ENCODE measurements around the gene HS6ST2. TPM values are rescaled to one million over a fixed set of nuclear protein-coding genes. Genes with fewer than 3 reads are reported as not detected.

Gene HS6ST2
- total RNA-seq, 1 experiment from 2014 or later = 24.6 TPM

GRCh38 chrX:132967049-132967448 is 8.6 kb upstream of the HS6ST2 start (continued):
- TF ChIP-seq ZBTB33 (IDR thresholded peaks at IDR 0.05; ENCODE audit: extremely low read depth, insufficient replicate concordance, low read length) (no peak), JUND (IDR thresholded peaks at IDR 0.05) (no peak), ELF1 (IDR thresholded peaks at IDR 0.05; ENCODE audit: borderline replicate concordance, low read depth) (no peak), MAX (IDR thresholded peaks at IDR 0.05) (no peak), RAD21 (IDR thresholded peaks at IDR 0.05; ENCODE audit: low read depth) (no peak), YY1 (IDR thresholded peaks at IDR 0.05; ENCODE audit: extremely low read depth, insufficient replicate concordance, low read depth, low read length) (no peak), POLR2A (IDR thresholded peaks at IDR 0.05; ENCODE audit: borderline replicate concordance, extremely low read depth, insufficient read depth, insufficient read length) (no peak), ATF3 (IDR thresholded peaks at IDR 0.05) (no peak), SRF (IDR thresholded peaks at IDR 0.05; ENCODE audit: low read depth) (no peak), POLR2AphosphoS5 (IDR thresholded peaks at IDR 0.05; ENCODE audit: low read depth, low read length) (no peak), CBX3 (IDR thresholded peaks at IDR 0.05; ENCODE audit: low read depth) (no peak), ZNF274 (IDR thresholded peaks at IDR 0.05; ENCODE audit: low read depth, low read length) (no peak), ZFX (IDR thresholded peaks at IDR 0.05) (no peak), TCF7L2 (IDR thresholded peaks at IDR 0.05; ENCODE audit: borderline replicate concordance, extremely low read depth, insufficient read depth, insufficient read length) (no peak)

GRCh38 chrX:132965461-132965860 is 7.0 kb upstream of the HS6ST2 start:
- H2AFZ ChIP-seq (ENCODE audit: low read depth, low read length, poor library complexity, severe bottlenecking) = no peak overlapping the region
- intact Hi-C loops (cut with micrococcal nuclease) = no loop called here
- POLR2A ChIA-PET = no interaction called here
- no peak overlapping the region for H3K27ac ChIP-seq (ENCODE audit: low read depth, low read length)
- ATAC-seq (no peak), DNase-seq (ENCODE audit: low read depth, low spot score) (no peak)
- RAD21 ChIA-PET (ENCODE audit: low non-redundant PET in 1 of 2, low total read pairs in 2 of 2, uncharacterized antibody in 2 of 2, unreplicated experiment in 2 of 2) = no interaction called here
- no peaks in the 10 kb centered on the region for H3K36me3 ChIP-seq (ENCODE audit: control insufficient read depth in 1 of 2, insufficient read depth in 2 of 2, low read length in 2 of 2)
- H3K27me3 ChIP-seq (ENCODE audit: insufficient read depth, low read length) = no peaks in the 10 kb centered on the region
- no peak overlapping the region for H3K4me2 ChIP-seq (ENCODE audit: low read length)
- H3K9me3 ChIP-seq (ENCODE audit: control insufficient read depth in 1 of 2, insufficient read depth in 1 of 2, low read depth in 1 of 2, low read length in 2 of 2) = no peaks in the 10 kb centered on the region
- H3K4me3 ChIP-seq (replicated peaks in 1 of 2; ENCODE audit: low read depth in 1 of 2, low read length in 2 of 2) = no peak overlapping the region
- no peak overlapping the region for H3K9ac ChIP-seq (ENCODE audit: low read length)
- no peaks in the 10 kb centered on the region for H4K20me1 ChIP-seq (ENCODE audit: insufficient read depth)
- H3K79me2 ChIP-seq (ENCODE audit: insufficient read depth, low read length) = no peaks in the 10 kb centered on the region
- H3K4me1 ChIP-seq (ENCODE audit: control insufficient read depth in 1 of 2, insufficient read depth in 2 of 2, low read length in 2 of 2) = peaks cover 3 to 12% of the 10 kb centered on the region in 2 experiments; a peak in 3 of 4 replicates
- no peaks in the 10 kb centered on the region for H3K9me2 ChIP-seq (ENCODE audit: insufficient read depth)
- no TSS peak for BruUV-seq (replicated peaks)
- CTCF ChIA-PET = interaction anchor here (0.8 kb wide), 1 partner anchor 16 kb away, joined by 4 read pairs; no protein-coding TSS in a partner anchor
- TF ChIP-seq SRF (IDR thresholded peaks at IDR 0.05; ENCODE audit: low read depth) = no peak
- no peak for TF ChIP-seq EZH2 (IDR thresholded peaks at IDR 0.05)
- no peak for TF ChIP-seq ZNF274 (IDR thresholded peaks at IDR 0.05; ENCODE audit: low read depth, low read length)
- TF ChIP-seq ELF1 (IDR thresholded peaks at IDR 0.05; ENCODE audit: borderline replicate concordance, low read depth) = no peak
- no peak for TF ChIP-seq ATF3 (IDR thresholded peaks at IDR 0.05)
- no peak for TF ChIP-seq ZFX (IDR thresholded peaks at IDR 0.05)
- TF ChIP-seq EGR1 (IDR thresholded peaks at IDR 0.05; ENCODE audit: low read depth) = no peak
- no peak for TF ChIP-seq REST (IDR thresholded peaks at IDR 0.05; ENCODE audit: low read depth)
- TF ChIP-seq EZH2phosphoT487 (IDR thresholded peaks at IDR 0.05; ENCODE audit: borderline replicate concordance) = no peak
- TF ChIP-seq JUND (IDR thresholded peaks at IDR 0.05) = no peak
- TF ChIP-seq CEBPB (IDR thresholded peaks at IDR 0.05; ENCODE audit: low read depth) = no peak

All from HCT116 (cell line).